ENCODE results near the gene TRIM37. TPM values are rescaled to one million over a fixed set of nuclear protein-coding genes. Genes with fewer than 3 reads are reported as not detected.

The TRIM37 gene
- total RNA-seq, 2 donors from 2014 or later, result 12.9 to 20.5 TPM

DNA sequence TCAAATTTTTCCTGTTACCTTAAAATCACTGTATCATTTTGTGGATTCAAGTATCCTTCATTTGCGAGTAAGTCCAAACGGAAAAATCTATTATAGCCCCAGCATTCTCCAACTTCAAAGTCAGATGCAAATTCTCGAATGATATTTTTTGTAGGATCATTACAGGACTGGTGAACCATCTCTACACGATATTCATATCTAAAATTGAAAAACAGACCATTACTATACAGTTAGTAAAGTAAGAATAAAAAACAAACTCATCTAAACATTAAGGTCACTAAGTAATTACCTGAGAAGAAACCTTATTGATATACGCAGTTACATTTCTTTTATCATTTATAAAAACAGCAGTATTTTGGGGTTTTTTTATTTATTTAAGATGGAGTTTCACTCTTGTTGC lies 49.8 kb downstream of the TRIM37 start:
- H3K27me3 ChIP-seq, result no peaks in the 10 kb centered on the region
- no peak for DNase-seq (ENCODE audit: low spot score)
- H3K36me3 ChIP-seq, result peaks cover 37% of the 10 kb centered on the region
- H3K4me1 ChIP-seq, result no peaks in the 10 kb centered on the region
- no peak overlapping the region for H3K4me3 ChIP-seq
- TF ChIP-seq, protein P1, sequence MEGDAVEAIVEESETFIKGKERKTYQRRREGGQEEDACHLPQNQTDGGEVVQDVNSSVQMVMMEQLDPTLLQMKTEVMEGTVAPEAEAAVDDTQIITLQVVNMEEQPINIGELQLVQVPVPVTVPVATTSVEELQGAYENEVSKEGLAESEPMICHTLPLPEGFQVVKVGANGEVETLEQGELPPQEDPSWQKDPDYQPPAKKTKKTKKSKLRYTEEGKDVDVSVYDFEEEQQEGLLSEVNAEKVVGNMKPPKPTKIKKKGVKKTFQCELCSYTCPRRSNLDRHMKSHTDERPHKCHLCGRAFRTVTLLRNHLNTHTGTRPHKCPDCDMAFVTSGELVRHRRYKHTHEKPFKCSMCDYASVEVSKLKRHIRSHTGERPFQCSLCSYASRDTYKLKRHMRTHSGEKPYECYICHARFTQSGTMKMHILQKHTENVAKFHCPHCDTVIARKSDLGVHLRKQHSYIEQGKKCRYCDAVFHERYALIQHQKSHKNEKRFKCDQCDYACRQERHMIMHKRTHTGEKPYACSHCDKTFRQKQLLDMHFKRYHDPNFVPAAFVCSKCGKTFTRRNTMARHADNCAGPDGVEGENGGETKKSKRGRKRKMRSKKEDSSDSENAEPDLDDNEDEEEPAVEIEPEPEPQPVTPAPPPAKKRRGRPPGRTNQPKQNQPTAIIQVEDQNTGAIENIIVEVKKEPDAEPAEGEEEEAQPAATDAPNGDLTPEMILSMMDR (IDR thresholded peaks at IDR 0.05), result no peak
- H3K27ac ChIP-seq, result no peak overlapping the region
- no peaks in the 10 kb centered on the region for H3K9me3 ChIP-seq

DNA sequence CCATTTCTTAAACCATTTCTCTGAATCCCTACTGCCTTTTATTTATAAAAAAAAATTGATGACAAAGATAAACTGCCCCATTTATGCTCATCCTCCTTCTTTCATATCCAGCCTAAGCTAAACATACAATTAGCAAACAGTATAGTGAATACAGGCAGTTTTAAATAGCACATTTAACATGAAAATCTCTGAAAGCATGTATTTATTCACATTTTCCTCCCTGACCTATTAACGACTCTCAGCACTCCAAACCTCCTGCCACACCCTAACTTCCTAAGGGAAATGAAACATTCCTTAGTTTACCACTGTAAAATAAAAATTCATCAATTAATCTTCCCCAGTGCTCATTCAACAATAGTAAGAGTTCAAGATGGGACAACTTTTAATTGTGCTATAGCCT lies 56.9 kb downstream of the TRIM37 start:
- TF ChIP-seq, protein P1 (IDR thresholded peaks at IDR 0.05), result no peak
- no peak for DNase-seq (ENCODE audit: low spot score)
- Histone ChIP-seq H3K4me1 (no peaks in the 10 kb centered on the region), H3K36me3 (peaks cover 38% of the 10 kb centered on the region), H3K9me3 (no peaks in the 10 kb centered on the region), H3K27ac (no peak overlapping the region), H3K4me3 (no peak overlapping the region), H3K27me3 (no peaks in the 10 kb centered on the region)

DNA sequence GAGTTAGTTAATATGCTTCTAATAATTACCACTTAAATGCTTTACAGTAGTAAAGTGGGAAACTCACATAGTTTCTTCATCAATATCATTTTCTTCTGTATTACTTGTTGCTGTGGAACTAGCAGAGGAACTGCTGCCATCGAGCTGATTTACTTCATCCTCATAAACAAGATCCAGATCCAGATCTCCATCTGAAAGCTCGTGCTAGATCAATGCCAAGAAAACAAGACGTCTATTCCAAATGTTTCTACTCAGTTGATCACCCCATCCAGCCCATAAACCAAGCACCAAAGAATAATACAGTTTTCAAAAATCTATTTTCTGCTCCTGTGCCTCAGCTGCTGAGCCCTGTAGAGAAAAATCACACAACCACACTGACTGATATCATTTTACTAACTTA lies 59.1 kb downstream of the TRIM37 start:
- TF ChIP-seq, protein P1 (IDR thresholded peaks at IDR 0.05), result no peak
- H3K36me3 ChIP-seq, result peaks cover 45% of the 10 kb centered on the region
- no peak for DNase-seq (ENCODE audit: low spot score)
- H3K4me3 ChIP-seq, result no peak overlapping the region
- no peak overlapping the region for H3K27ac ChIP-seq
- H3K9me3 ChIP-seq, result no peaks in the 10 kb centered on the region
- H3K27me3 ChIP-seq, result no peaks in the 10 kb centered on the region
- no peaks in the 10 kb centered on the region for H3K4me1 ChIP-seq

DNA sequence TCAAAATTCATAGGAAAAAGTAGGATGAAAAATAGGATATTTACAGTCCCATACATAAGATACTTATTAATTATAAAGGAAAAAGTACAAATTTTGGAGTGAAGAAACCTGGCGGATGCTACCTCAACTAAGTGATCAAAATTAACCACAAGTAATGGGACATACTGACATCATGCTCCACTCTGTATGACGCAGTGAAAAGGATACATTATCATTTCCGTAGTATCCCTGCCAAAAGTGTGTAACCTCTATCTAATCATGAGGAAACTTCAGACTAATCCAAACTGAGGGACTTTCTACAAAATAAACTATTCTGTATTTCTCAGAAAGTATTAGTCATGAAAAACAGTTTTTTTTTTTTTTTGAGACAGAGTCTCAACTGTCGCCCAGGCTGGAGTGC lies 60.5 kb downstream of the TRIM37 start:
- Histone ChIP-seq H3K4me1 (no peaks in the 10 kb centered on the region), H3K4me3 (no peak overlapping the region), H3K36me3 (peaks cover 54% of the 10 kb centered on the region), H3K9me3 (no peaks in the 10 kb centered on the region), H3K27ac (no peak overlapping the region), H3K27me3 (no peaks in the 10 kb centered on the region)
- TF ChIP-seq, protein P1 (IDR thresholded peaks at IDR 0.05), result no peak
- DNase-seq (ENCODE audit: low spot score), result no peak

DNA sequence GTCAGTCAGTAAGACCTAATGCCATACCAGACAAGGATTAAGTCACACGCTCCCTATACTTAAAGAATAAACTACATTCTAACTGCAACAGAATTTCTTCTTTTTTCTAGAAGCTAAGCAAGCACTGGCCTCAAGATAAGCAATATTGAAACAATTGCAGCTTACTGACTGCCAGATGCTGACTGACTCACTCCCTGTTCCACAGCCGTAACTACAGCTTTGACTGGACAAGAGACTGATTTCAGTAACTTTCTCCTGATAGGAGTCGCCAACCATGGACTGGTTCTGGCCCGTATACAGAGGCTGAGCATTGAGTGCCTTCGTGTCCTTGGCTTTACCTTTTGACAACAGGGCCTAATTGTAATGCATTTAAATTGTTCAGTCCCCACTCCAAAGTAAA lies 67.9 kb downstream of the TRIM37 start:
- DNase-seq (ENCODE audit: low spot score), result no peak
- no peaks in the 10 kb centered on the region for H3K27me3 ChIP-seq
- H3K27ac ChIP-seq, result no peak overlapping the region
- no peaks in the 10 kb centered on the region for H3K9me3 ChIP-seq
- no peak overlapping the region for H3K4me3 ChIP-seq
- peaks cover 48% of the 10 kb centered on the region for H3K36me3 ChIP-seq
- H3K4me1 ChIP-seq, result no peaks in the 10 kb centered on the region
- TF ChIP-seq, protein P1 (IDR thresholded peaks at IDR 0.05), result no peak

DNA sequence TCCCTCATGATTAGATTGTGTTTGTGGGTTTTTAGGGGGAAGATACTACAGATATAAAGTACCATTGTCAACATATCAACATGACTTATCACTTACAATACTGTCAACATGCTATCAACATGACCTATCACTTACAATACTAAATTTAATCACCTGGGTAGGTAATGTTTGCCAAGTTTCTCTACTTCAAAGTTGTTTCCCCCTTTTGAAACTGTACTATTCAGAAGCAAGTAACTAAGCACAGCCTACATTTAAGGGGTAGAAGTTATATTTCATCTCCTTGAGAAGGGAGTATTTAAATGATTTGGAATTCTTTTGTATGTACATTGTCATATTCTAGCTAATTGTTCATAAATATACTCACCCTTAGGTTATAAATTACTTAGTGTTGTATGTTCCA lies 68.7 kb downstream of the TRIM37 start:
- TF ChIP-seq, protein P1 (IDR thresholded peaks at IDR 0.05), result no peak

More for the DNA sequence above, 68.7 kb downstream of the TRIM37 start:
- Histone ChIP-seq H3K9me3 (no peaks in the 10 kb centered on the region), H3K4me3 (no peak overlapping the region), H3K4me1 (no peaks in the 10 kb centered on the region), H3K27me3 (no peaks in the 10 kb centered on the region), H3K27ac (no peak overlapping the region), H3K36me3 (peaks cover 47% of the 10 kb centered on the region)
- no peak for DNase-seq (ENCODE audit: low spot score)
